Measurements from ENCODE around the gene ACOT13.
"Not testable (repeated sequence)": the region's sequence is repeated elsewhere in the genome, so short reads cannot be mapped to it uniquely, and the experiment has no call there.

Gene ACOT13

GRCh38 chr6:24740861-24741260 lies 74.0 kb downstream of the ACOT13 start:
- no peak for TF ChIP-seq ZFX (IDR thresholded peaks at IDR 0.05; ENCODE audit: borderline replicate concordance)
- no peak for TF ChIP-seq CTCF (IDR thresholded peaks at IDR 0.05)
- H3K27ac ChIP-seq: no peak overlapping the region

- no peak for TF ChIP-seq ZFX (IDR thresholded peaks at IDR 0.05; ENCODE audit: borderline replicate concordance)
- TF ChIP-seq CTCF (IDR thresholded peaks at IDR 0.05): no peak
- H3K27ac ChIP-seq: no peak overlapping the region
Measured at GRCh38 chr6:24742216-24742738, 75.4 kb downstream of the ACOT13 start.

GRCh38 chr6:24743265-24743943 lies 76.5 kb downstream of the ACOT13 start:
- H3K27ac ChIP-seq: no peak overlapping the region
- TF ChIP-seq ZFX (IDR thresholded peaks at IDR 0.05; ENCODE audit: borderline replicate concordance) (no peak), CTCF (IDR thresholded peaks at IDR 0.05) (no peak)

- no peak for TF ChIP-seq CTCF (IDR thresholded peaks at IDR 0.05)
- no peak for TF ChIP-seq ZFX (IDR thresholded peaks at IDR 0.05; ENCODE audit: borderline replicate concordance)
- H3K27ac ChIP-seq: no peak overlapping the region
Measured at GRCh38 chr6:24743944-24744335, 77.1 kb downstream of the ACOT13 start.

- TF ChIP-seq CTCF (IDR thresholded peaks at IDR 0.05) (no peak), ZFX (IDR thresholded peaks at IDR 0.05; ENCODE audit: borderline replicate concordance) (no peak)
- H3K27ac ChIP-seq: no peak overlapping the region
Measured at GRCh38 chr6:24744911-24745310, 78.0 kb downstream of the ACOT13 start.

GRCh38 chr6:24749297-24749696 lies 82.4 kb downstream of the ACOT13 start:
- no peak for TF ChIP-seq ZFX (IDR thresholded peaks at IDR 0.05; ENCODE audit: borderline replicate concordance)
- H3K27ac ChIP-seq: no peak overlapping the region

GRCh38 chr6:24750878-24751277 lies 84.0 kb downstream of the ACOT13 start:
- H3K27ac ChIP-seq: not testable (repeated sequence)

GRCh38 chr6:24752503-24752902 lies 85.6 kb downstream of the ACOT13 start:
- no peak overlapping the region for H3K27ac ChIP-seq
- TF ChIP-seq CTCF (IDR thresholded peaks at IDR 0.05) (no peak), ZFX (IDR thresholded peaks at IDR 0.05; ENCODE audit: borderline replicate concordance) (no peak)

Data from 22Rv1 (cell line).